ENCODE measurements around the gene NANP.
A peak's percentile ranks its signal among the peaks of the same experiment; 100 is the strongest.

Gene NANP

DNA sequence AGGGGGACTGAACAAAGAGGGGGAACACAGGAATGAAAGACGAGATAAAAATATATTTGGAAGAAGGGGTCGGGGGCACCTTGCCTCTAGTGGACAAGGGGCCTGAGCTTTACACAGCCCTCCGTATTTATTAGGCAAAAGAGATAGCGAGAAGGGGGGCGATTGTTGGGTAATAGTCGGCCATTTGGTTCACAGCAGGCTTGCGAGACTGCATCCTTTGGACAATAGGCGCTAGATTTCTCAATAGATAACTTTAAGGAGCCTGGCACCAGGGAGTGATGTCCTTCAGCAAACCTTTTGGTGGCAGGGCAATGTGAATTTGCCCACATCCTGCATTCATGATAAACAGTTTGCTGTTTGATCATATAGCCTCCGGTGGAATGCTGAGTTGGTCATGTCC lies 3.0 kb upstream of the NANP start:
- H4K8ac ChIP-seq (ENCODE audit: low read depth, low read length) = no peak overlapping the region
- no peak overlapping the region for H3K18ac ChIP-seq (ENCODE audit: low read length)
- no peaks in the 10 kb centered on the region for H3K36me3 ChIP-seq (ENCODE audit: control insufficient read depth in 1 of 2, insufficient read depth in 2 of 2, low read length in 2 of 2)
- H3K79me2 ChIP-seq (ENCODE audit: control insufficient read depth, insufficient read depth, low read length, poor library complexity) = peaks cover 13% of the 10 kb centered on the region
- WGBS (ENCODE audit: extremely low coverage, insufficient coverage, insufficient read length) = no CpG with 5 or more reads among the region's 9 CpGs
- no peak overlapping the region for H3K27ac ChIP-seq (ENCODE audit: low read depth, low read length)
- no peak overlapping the region for H2BK120ac ChIP-seq (ENCODE audit: insufficient read depth, low read length, poor library complexity)
- H4K91ac ChIP-seq (ENCODE audit: low read depth, low read length) = no peak overlapping the region
- H3K4ac ChIP-seq (ENCODE audit: low read depth, low read length) = no peak overlapping the region
- no peak overlapping the region for H3K4me2 ChIP-seq (ENCODE audit: low read length)
- peaks cover 2% of the 10 kb centered on the region for H3K9me3 ChIP-seq (ENCODE audit: insufficient read depth, low read depth, low read length)
- no peak overlapping the region for H2BK12ac ChIP-seq (ENCODE audit: low read length)
- no peaks in the 10 kb centered on the region for H3K27me3 ChIP-seq (ENCODE audit: insufficient read depth, low read length)
- H3K4me1 ChIP-seq (ENCODE audit: control insufficient read depth in 1 of 2, insufficient read depth in 2 of 2, low read length in 2 of 2) = peaks cover 3 to 8% of the 10 kb centered on the region in 2 experiments
- no peak overlapping the region for H3K14ac ChIP-seq (ENCODE audit: low read length)
- H4K12ac ChIP-seq (ENCODE audit: low read depth, low read length) = no peak overlapping the region
- no peak overlapping the region for H3K23ac ChIP-seq (ENCODE audit: low read length)
- no peak for DNase-seq
- H3K4me3 ChIP-seq (ENCODE audit: low read depth, low read length) = no peak overlapping the region
- no peak overlapping the region for H2AFZ ChIP-seq (ENCODE audit: insufficient read depth, low read length, poor library complexity)
- no peak overlapping the region for H2AK5ac ChIP-seq (ENCODE audit: low read length)
- no peak overlapping the region for H3K9ac ChIP-seq (ENCODE audit: low read length)
- peaks cover 13% of the 10 kb centered on the region for H3K79me1 ChIP-seq (ENCODE audit: low read length)
- no peak overlapping the region for H2BK5ac ChIP-seq (ENCODE audit: low read depth, low read length, poor library complexity)

DNA sequence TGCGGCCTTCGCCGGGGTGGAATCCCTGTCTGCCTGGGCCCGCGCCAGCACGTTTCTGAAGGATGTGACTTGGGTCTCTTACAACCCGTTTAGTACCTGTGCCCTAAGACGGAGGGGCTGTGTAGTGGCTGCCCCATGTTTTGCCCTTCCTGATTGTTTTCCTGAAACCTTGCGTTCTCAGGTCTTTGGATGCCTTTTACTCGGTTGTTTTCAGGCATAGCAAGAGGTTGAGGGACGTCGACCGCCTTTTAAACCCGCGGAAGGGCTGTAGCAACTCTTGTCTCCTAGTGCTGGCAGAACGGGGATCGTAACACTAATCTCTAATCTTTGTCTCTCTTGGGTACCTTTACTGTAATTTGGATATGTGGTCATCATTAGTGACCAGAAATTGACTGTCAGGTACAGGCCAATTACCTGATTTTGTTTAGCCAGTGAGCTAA lies 706 bp upstream of the NANP start:
- no peak overlapping the region for H3K23ac ChIP-seq (ENCODE audit: low read length)
- peak overlapping the region; percentile 62 for H2BK120ac ChIP-seq (ENCODE audit: insufficient read depth, low read length, poor library complexity)
- peaks cover 3 to 8% of the 10 kb centered on the region in 2 experiments for H3K4me1 ChIP-seq (ENCODE audit: control insufficient read depth in 1 of 2, insufficient read depth in 2 of 2, low read length in 2 of 2)
- peak overlapping the region; percentile 81 for H2BK5ac ChIP-seq (ENCODE audit: low read depth, low read length, poor library complexity)
- H2AFZ ChIP-seq (ENCODE audit: insufficient read depth, low read length, poor library complexity) = peak overlapping the region; percentile 46
- no CpG with 5 or more reads among the region's 17 CpGs for WGBS (ENCODE audit: extremely low coverage, insufficient coverage, insufficient read length)
- no peaks in the 10 kb centered on the region for H3K36me3 ChIP-seq (ENCODE audit: control insufficient read depth in 1 of 2, insufficient read depth in 2 of 2, low read length in 2 of 2)
- peak overlapping the region; percentile 92 for H3K27ac ChIP-seq (ENCODE audit: low read depth, low read length)
- peak overlapping the region; percentile 94 for H4K12ac ChIP-seq (ENCODE audit: low read depth, low read length)
- peak overlapping the region; percentile 95 for H4K8ac ChIP-seq (ENCODE audit: low read depth, low read length)
- peak overlapping the region; percentile 88 for H3K4me3 ChIP-seq (ENCODE audit: low read depth, low read length)
- no peak for DNase-seq
- peaks cover 13% of the 10 kb centered on the region for H3K79me1 ChIP-seq (ENCODE audit: low read length)
- H3K9ac ChIP-seq (ENCODE audit: low read length) = peak overlapping the region; percentile 95
- H3K79me2 ChIP-seq (ENCODE audit: control insufficient read depth, insufficient read depth, low read length, poor library complexity) = peaks cover 13% of the 10 kb centered on the region
- peaks cover 2% of the 10 kb centered on the region for H3K9me3 ChIP-seq (ENCODE audit: insufficient read depth, low read depth, low read length)
- H3K14ac ChIP-seq (ENCODE audit: low read length) = peak overlapping the region; percentile 97
- peak overlapping the region; percentile 51 for H2AK5ac ChIP-seq (ENCODE audit: low read length)
- no peak overlapping the region for H2BK12ac ChIP-seq (ENCODE audit: low read length)
- H3K27me3 ChIP-seq (ENCODE audit: insufficient read depth, low read length) = no peaks in the 10 kb centered on the region
- peak overlapping the region; percentile 74 for H3K18ac ChIP-seq (ENCODE audit: low read length)
- peak overlapping the region; percentile 48 for H3K4ac ChIP-seq (ENCODE audit: low read depth, low read length)
- peak overlapping the region; percentile 89 for H4K91ac ChIP-seq (ENCODE audit: low read depth, low read length)
- peak overlapping the region; percentile 87 for H3K4me2 ChIP-seq (ENCODE audit: low read length)

DNA sequence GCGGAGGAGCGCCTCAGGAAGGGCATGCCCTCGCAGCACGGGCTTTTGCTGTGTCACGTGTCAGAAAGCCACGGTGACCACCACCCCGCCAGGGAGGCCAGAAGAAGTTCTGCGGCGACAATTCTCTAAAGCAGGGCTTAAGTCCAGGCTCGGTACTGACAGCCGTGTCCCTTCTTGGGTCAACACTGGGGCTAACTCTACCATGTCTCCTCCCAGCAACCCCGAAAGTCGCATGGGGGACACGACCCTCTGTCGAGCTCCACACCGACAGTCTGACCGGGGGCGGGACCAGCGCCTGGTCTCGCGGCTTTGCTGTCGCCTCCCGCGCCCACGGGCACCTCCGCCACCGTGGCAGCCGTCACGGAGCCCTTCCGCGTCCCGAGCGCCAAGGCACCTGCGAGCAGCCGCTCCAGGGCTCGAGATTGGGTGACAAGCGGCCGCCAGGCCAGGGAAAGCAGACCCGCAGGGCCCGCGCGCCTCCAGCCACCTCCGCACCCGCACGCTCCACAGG lies 534 bp downstream of the NANP start:
- Histone ChIP-seq H3K9ac (ENCODE audit: low read length) (peak overlapping the region; percentile 85), H2BK120ac (ENCODE audit: insufficient read depth, low read length, poor library complexity) (peak overlapping the region; percentile 27), H3K14ac (ENCODE audit: low read length) (peak overlapping the region; percentile 31), H4K8ac (ENCODE audit: low read depth, low read length) (peak overlapping the region; percentile 55), H2AFZ (ENCODE audit: insufficient read depth, low read length, poor library complexity) (peak overlapping the region; percentile 85), H2BK12ac (ENCODE audit: low read length) (no peak overlapping the region), H3K27me3 (ENCODE audit: insufficient read depth, low read length) (no peaks in the 10 kb centered on the region), H3K4me2 (ENCODE audit: low read length) (peak overlapping the region; percentile 87), H3K4me1 (ENCODE audit: control insufficient read depth in 1 of 2, insufficient read depth in 2 of 2, low read length in 2 of 2) (peaks cover 3 to 8% of the 10 kb centered on the region in 2 experiments), H3K79me1 (ENCODE audit: low read length) (peaks cover 13% of the 10 kb centered on the region), H4K12ac (ENCODE audit: low read depth, low read length) (peak overlapping the region; percentile 2), H3K23ac (ENCODE audit: low read length) (no peak overlapping the region), H3K79me2 (ENCODE audit: control insufficient read depth, insufficient read depth, low read length, poor library complexity) (peaks cover 13% of the 10 kb centered on the region), H3K18ac (ENCODE audit: low read length) (peak overlapping the region; percentile 76), H3K36me3 (ENCODE audit: control insufficient read depth in 1 of 2, insufficient read depth in 2 of 2, low read length in 2 of 2) (no peaks in the 10 kb centered on the region), H3K27ac (ENCODE audit: low read depth, low read length) (peak overlapping the region; percentile 81), H2BK5ac (ENCODE audit: low read depth, low read length, poor library complexity) (peak overlapping the region; percentile 7), H4K91ac (ENCODE audit: low read depth, low read length) (peak overlapping the region; percentile 22), H2AK5ac (ENCODE audit: low read length) (no peak overlapping the region), H3K9me3 (ENCODE audit: insufficient read depth, low read depth, low read length) (peaks cover 2% of the 10 kb centered on the region), H3K4ac (ENCODE audit: low read depth, low read length) (peak overlapping the region; percentile 9), H3K4me3 (ENCODE audit: low read depth, low read length) (peak overlapping the region; percentile 88)
- DNase-seq = peak; percentile 4 to 36
- WGBS (ENCODE audit: extremely low coverage, insufficient coverage, insufficient read length) = no CpG with 5 or more reads among the region's 45 CpGs

DNA sequence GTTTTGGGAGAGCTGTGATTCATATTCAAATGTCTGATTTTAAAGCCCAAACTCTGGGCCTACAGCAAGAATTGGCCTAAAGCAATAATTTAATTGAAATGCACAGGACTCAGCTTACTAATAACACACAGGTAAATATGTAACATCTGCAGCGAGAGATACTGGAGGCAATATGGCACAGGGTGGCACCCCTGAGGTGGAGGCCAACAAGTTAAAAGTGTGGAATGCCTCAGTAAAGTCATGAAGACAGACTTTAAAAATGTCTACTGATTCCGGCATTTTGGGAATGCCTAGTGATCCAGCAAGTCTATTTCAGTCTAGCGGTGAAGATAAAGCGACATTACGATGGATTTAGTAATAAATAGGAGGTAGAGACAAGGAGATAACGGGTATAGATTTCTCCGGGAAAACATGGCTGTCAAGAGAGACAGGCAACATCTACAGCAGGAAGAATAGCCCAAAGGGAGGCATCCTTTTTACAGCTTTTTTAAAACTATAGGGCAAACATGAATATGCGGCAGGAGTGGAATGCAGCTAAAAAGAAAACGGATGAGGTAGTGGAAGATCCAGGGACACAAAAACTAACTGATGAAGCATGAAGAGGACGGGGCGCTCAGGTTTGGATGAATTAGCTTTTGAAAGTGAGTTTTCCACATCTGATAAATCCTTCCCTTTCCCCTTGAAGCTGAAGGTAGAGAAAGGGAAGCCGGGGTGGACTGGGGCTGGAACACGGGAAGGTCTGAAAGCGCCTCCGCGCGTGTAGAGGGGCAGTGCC lies 1.2 kb downstream of the NANP start:
- H4K91ac ChIP-seq (ENCODE audit: low read depth, low read length) = peak overlapping the region; percentile 22
- H2BK120ac ChIP-seq (ENCODE audit: insufficient read depth, low read length, poor library complexity) = peak overlapping the region; percentile 27
- H2BK12ac ChIP-seq (ENCODE audit: low read length) = no peak overlapping the region
- no peaks in the 10 kb centered on the region for H3K36me3 ChIP-seq (ENCODE audit: control insufficient read depth in 1 of 2, insufficient read depth in 2 of 2, low read length in 2 of 2)
- peaks cover 2% of the 10 kb centered on the region for H3K9me3 ChIP-seq (ENCODE audit: insufficient read depth, low read depth, low read length)
- H2AFZ ChIP-seq (ENCODE audit: insufficient read depth, low read length, poor library complexity) = peak overlapping the region; percentile 85
- peak overlapping the region; percentile 55 for H4K8ac ChIP-seq (ENCODE audit: low read depth, low read length)
- no peak overlapping the region for H2AK5ac ChIP-seq (ENCODE audit: low read length)
- no CpG with 5 or more reads among the region's 17 CpGs for WGBS (ENCODE audit: extremely low coverage, insufficient coverage, insufficient read length)
- peaks cover 13% of the 10 kb centered on the region for H3K79me1 ChIP-seq (ENCODE audit: low read length)
- H3K9ac ChIP-seq (ENCODE audit: low read length) = peak overlapping the region; percentile 85
- peaks cover 3 to 8% of the 10 kb centered on the region in 2 experiments for H3K4me1 ChIP-seq (ENCODE audit: control insufficient read depth in 1 of 2, insufficient read depth in 2 of 2, low read length in 2 of 2)
- H3K79me2 ChIP-seq (ENCODE audit: control insufficient read depth, insufficient read depth, low read length, poor library complexity) = peaks cover 13% of the 10 kb centered on the region
- H2BK5ac ChIP-seq (ENCODE audit: low read depth, low read length, poor library complexity) = no peak overlapping the region
- peak overlapping the region; percentile 2 for H4K12ac ChIP-seq (ENCODE audit: low read depth, low read length)
- H3K23ac ChIP-seq (ENCODE audit: low read length) = no peak overlapping the region
- H3K27me3 ChIP-seq (ENCODE audit: insufficient read depth, low read length) = no peaks in the 10 kb centered on the region
- H3K4me3 ChIP-seq (ENCODE audit: low read depth, low read length) = peak overlapping the region; percentile 88
- peak overlapping the region; percentile 76 for H3K18ac ChIP-seq (ENCODE audit: low read length)
- H3K14ac ChIP-seq (ENCODE audit: low read length) = peak overlapping the region; percentile 31
- peak overlapping the region; percentile 81 for H3K27ac ChIP-seq (ENCODE audit: low read depth, low read length)
- H3K4ac ChIP-seq (ENCODE audit: low read depth, low read length) = no peak overlapping the region
- DNase-seq = peak; percentile 22 to 79
- peak overlapping the region; percentile 87 for H3K4me2 ChIP-seq (ENCODE audit: low read length)
